NB4 (cell line): ENCODE data around the gene TOB1.

Experiments used
- TF ChIP-seq, protein P1 (sequence below): IDR thresholded peaks from one replicate; pipeline ENCODE4 v1.5.1; 2012; ENCODE audit warnings: low read depth, low read length
- TF ChIP-seq, protein P2 (sequence below): IDR thresholded peaks from 2 replicates; pipeline ENCODE4 v1.6.1; 2011; ENCODE audit warnings: low read depth, low read length

DNA sequence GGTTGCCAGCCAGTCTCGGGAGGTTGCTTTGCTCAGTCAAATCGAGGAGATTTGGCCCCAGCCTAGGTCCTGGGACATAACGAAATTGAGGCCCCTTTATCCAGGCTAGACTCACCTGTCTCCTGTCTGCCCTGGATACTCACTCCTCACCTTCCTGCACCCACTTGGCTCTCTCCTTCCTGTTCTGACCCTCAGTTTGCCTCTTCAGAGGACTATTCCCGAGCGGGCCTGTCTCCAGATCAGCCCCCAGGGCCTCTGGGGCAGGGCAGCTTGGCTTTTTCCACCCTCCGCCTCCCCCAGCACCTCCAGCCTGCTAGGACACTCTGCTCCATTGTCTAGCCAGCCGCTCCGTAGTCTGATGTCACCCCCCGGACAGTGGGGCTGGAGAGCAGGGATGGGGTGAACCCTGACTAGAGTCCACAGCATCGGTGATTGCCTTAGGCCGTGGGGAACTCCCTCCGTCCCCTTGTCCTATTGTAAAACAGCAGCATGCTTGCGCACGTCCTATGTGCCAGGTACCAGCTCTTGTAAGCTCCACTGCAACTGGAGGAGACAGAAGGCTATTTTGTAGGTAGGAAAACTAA is 21.9 kb downstream of the TOB1 start:
- TF ChIP-seq, protein P1, sequence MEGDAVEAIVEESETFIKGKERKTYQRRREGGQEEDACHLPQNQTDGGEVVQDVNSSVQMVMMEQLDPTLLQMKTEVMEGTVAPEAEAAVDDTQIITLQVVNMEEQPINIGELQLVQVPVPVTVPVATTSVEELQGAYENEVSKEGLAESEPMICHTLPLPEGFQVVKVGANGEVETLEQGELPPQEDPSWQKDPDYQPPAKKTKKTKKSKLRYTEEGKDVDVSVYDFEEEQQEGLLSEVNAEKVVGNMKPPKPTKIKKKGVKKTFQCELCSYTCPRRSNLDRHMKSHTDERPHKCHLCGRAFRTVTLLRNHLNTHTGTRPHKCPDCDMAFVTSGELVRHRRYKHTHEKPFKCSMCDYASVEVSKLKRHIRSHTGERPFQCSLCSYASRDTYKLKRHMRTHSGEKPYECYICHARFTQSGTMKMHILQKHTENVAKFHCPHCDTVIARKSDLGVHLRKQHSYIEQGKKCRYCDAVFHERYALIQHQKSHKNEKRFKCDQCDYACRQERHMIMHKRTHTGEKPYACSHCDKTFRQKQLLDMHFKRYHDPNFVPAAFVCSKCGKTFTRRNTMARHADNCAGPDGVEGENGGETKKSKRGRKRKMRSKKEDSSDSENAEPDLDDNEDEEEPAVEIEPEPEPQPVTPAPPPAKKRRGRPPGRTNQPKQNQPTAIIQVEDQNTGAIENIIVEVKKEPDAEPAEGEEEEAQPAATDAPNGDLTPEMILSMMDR = no peak
- TF ChIP-seq, protein P2, sequence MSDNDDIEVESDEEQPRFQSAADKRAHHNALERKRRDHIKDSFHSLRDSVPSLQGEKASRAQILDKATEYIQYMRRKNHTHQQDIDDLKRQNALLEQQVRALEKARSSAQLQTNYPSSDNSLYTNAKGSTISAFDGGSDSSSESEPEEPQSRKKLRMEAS = no peak
